Measurements from ENCODE around the gene TMEM238.
"Not testable (repeated sequence)": the region's sequence is repeated elsewhere in the genome, so short reads cannot be mapped to it uniquely, and the experiment has no call there.

TMEM238 gene, protein sequence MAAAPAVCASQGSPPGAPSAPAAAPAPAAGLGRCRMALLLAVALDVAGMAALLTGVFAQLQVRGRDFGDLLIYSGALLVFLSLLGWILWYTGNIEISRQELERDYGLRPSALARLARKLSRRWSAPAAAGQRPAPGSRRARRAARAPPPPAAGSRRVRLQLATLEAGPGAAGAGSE

DNA sequence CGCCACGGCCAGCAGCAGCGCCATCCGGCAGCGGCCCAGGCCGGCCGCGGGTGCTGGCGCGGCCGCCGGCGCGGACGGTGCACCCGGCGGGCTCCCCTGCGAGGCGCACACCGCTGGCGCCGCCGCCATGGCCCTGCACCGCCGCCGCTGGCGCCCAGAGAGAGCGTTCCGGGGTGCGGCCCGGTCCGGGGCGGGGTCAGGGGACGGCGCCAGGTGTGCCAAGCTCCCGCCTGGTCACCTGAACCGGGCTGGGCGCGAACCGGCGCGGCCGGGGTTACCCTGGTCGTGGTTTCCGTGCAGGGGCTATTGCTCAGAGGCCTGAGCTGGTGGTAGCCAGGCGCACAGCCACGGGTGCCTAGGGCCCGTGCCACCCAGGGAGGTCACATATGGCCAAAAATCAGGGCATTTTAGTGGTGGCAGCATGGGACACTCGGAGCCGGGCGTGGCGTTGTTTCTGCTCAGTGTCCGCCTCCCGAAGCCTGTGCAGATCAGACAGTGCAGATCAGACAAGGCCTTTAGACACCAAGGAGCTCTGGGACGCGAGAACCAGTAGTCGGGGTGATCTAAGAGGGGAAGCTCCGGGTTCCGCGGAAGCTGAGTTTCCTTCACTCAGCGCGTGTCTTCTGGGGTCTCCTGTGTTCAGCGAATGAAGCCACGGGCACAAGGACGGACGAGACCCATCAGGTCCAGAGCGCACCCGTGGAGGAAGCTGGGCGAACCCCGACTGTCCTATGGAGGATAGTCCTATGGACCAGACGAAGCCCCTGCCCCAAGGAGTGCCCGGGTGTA lies at the start of gene TMEM238:
TSS of gene TMEM238 (minus strand) at position 162 of the 789 bp plus-strand sequence. CDS start at position 129, 33 bp downstream.
- DNase-seq, result peak; percentile 44

DNA sequence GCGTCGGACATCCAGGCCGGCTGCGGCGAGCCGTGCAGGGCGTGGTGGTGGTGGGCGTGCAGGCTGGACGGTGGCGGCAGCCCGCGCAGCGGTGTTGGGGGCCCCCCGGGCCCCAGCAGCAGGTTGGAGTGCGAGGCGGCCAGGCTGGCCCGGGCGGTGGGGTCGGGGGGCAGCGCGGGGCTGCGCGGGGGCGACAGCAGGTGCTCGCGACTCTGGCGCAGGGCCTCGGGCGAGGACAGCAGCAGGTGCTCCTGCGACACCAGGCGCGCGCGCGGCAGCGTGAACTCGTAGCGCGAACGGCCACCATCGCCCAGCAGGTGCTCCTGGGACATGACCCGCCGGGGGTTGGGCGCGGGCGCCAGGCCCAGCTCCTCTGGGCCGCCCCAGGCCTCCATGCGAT lies 49.2 kb upstream of the TMEM238 start:
- no peak for DNase-seq

DNA sequence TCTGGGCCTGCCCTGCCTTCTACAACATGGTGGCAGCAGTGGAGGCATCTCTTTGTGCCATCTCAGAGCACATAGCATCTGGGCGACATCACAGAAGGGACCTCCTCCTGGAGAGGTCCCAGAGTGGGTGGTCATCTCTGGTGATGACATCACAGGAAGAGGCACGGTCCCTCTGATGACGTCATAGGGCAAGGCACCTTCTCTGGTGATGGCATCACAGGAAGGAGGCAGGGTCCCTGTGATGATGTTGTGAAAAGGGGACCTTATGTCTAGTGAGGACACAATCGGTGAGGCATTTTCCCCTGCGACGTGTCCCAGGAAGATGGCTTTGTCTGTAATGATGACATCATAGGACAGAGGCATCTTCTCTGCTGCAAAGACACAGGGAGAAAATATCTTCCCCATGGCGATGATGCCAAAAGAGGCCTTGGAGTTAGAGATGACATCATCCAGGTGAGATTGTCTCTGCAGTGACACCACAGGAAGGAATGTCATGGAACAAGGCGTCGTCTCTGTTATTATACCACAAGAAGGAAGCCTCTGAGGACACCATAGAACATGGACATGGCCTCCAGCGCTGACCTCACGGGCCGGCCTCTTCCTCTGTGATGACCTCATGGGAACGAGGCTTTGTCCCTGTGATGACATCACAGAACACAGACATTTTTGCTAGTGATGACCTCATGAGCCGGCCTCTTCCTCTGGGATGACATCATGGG lies 48.3 kb upstream of the TMEM238 start:
- no peak for DNase-seq

DNA sequence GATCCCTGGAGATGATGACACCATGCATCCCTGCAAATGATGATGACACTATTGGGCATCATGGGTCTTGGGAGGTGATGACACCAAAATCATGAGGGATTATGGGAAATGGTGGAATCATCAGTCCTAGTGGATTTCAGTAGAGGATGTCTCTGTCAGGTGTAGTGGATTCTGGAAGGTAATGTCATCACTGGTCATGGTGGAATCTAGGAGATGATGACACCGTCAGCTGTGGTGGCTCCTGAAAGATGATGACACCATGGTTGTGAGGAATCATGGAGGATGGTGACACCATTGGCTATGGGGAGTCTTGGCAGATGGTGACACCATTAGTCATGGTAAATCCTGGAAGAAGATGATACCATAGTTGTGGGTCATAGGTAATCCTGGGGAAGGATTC lies 47.1 kb upstream of the TMEM238 start:
- no peak for DNase-seq

DNA sequence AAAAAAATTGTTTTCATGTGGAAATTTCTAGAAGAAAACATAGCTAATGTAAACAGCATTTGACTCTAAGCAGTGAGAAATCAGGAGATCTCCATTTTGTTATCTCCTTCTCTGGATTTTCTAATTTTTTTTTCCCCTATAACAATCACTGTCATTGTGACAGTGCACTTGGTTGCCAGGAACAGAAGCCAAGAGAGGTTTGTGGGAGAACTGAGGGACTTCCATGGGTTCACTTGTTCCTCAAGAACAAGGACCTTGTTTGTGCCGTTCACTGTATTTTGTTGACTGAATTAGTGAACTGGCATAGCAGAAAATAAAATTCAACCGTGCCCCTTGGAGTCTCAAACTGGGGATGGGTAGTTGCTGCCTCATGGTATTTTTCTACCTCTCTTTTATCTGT lies 42.0 kb upstream of the TMEM238 start:
- DNase-seq, result no peak

DNA sequence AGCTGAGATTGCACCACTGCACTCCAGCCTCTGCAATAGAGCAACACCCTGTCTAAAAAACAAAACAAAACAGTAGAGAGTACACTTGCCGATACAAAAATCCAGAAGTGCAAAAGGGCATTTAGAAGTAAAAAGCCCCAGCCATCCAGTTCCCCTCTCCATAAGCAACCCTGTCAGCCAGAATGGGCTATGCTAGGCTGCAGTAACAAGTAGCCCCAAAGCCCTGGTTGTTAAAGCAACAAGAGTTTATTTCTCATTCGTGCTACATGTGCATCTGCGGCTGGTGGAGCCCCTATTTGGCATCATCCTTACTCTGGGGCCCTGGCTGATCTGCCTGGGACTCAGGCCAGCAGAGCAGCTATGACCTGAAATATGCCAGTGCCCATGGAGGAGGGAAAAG lies 40.4 kb upstream of the TMEM238 start:
- DNase-seq, result no peak

DNA sequence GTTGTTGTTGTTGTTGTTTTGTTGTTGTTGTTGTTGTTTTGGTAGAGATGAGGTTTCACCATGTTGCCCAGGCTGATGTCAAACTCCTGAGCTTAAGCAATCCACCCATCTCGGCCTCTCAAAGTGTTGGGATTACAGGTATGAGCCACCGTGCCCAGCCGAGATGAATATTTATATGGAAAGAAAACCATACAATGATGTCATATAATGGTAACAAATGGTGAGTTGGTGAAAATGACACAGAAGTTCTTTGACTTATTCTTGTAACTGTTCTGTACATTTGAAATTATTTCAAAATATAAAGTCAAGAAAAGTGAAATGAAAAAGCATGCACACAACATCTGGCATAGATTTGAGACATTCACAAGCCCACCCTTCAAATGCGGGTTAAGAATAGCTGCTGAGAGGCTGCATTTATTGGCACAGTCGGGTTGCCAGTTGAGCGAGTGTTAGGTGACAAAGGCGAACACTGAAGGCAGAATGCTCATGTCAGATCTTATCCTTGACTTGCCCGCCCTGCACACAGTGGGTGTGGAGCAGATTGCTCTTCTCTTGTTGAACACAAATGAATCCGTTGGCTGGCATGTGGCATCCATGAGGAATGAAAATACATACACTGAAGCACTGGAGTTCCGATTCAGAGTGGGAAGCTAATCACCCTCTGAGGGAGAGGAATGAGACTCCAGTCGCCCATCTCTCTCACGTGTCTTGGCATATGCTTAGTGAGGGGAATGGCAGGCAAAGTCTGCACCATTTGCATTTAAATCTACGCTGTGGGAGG lies 39.3 kb upstream of the TMEM238 start:
- DNase-seq, result no peak

DNA sequence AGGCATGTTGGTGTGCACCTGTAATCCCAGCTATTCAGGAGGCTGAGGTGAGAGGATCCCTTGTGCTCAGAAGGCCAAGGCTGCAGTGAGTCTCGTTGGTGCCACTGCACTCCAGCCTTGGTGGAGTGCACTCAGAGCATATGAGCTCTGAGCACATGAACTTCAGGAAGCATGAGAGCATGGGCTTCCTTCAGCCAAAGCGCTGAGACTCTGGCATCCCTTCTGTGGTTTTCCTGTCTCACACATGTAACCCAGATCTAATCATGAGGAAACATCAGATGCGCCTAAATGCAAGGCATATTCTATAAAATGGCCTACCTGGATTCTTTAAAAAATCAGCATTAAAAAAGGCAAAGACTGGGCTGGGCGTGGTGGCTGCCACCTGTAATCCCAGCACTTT lies 37.2 kb upstream of the TMEM238 start:
- DNase-seq, result not testable (repeated sequence)

DNA sequence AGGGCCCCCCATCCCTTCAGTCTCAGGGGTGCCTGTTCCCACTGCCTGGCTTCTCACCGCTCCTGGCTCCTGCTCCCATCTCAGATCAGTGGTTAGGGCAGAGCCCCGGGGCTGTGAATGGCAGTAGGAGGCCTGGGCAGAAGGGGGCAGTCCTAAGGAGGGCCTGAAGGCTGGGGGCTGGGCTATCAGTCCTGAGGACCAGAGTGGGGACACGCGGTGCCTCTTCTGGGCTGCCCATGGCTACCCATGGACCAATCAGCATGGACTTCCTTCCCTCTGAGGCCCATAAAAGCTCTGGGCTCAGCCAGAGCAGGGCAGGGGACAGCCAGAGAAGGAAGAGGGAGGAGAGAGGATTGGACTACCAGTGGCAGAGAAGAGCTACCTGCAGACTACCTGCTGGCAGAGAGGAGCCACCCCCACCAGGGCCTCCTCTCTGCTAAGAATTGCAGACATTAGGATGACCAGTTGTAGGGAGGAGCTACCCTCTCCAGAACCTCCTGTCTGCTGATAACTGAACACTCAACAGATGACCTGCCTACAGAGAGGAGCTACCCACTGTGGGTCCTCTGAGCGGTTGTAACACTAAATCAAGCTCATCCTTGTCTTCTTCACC lies 35.6 kb upstream of the TMEM238 start:
- no peak for DNase-seq

DNA sequence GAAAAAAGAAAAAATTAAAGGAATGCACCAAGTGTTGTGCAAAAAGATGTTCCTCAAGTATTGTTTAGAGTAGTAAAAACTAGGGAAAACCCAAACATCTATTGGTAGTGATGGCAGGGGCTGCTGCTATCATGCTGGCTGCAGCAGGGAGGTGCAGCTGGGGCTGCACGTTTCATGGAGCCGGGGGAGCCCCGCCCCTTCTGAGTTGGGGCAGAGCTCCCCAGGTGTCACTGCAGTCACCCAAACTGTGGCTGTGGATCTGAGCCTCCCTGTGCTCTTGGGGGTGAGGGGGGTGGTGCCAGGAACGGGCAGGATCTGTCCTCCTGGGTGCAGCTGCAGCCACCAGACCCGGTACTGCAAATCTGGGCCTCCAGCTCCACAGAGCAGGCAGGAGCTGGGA lies 35.0 kb upstream of the TMEM238 start:
- DNase-seq, result no peak

DNA sequence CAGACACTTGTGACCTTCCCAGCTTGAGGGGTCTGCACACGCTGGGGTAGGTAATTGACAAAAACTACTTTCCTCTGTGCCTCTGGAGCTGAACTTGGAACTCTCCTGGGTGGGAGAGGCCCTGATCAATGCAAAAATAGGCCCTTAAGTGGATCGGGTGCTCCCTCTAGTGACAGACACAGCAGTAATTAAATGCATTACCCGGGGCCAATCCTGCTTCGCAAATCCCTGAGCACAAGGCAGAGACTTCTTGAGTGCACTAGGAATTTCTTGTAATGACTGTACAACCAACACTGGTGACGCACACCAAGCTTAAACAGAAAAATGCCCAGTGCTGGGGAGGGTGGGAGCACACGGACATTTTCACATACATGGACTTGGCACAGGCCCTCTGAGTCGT lies 34.1 kb upstream of the TMEM238 start:
- peak; percentile 62 for DNase-seq

DNA sequence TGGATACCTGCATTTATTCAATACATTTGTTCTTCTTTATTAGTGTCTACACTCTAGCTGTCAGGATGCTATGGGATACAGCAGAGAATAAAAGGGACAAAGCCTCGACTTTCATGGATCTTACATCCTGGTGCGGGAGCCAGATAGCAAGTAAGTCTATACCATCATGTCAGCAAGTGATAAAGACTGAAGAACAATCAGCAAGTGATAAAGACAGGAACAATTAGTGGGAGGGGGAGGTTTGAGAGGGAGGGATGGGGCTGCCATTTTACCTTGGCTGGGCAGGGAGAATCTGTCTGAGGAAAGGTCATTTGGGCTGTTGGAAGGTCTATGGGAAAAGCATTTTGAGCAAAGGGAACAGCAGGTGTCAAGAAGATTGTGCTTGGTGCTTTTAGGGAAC lies 26.1 kb upstream of the TMEM238 start:
- no peak for DNase-seq

DNA sequence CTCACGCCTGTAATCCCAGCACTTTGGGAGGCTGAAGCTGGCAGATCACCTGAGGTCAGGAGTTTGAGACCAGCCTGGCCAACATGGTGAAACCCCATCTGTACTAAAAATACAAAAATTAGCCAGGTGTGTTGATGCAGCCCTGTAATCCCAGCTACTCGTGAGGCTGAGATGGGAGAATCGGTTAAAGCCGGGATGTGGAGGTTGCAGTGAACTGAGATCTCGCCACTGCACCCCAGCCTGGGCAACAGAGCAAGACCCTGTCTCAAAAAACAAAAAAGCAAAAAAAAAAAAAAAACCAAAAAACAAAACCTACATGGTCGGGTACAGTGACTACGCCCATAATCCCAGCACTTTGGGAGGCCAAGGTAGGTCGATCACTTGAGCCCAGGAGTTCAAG lies 25.1 kb upstream of the TMEM238 start:
- DNase-seq, result not testable (repeated sequence)

DNA sequence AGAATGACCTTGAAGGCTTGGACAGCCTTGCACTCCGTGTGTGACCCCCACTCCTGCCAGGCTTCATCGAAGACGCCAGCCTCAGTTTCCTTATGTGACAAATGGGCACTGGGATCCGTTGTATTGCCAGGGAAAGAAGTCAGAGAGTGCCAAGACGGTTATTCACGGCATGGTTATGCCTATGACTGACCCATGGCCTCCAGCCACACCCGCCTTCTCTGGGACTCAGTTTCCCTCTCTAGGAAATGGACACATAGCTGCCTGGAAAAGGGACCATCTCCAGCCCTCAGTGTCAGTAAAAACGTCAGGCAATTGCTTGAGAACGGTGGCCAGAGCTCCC lies 24.4 kb upstream of the TMEM238 start:
- DNase-seq, result no peak

DNA sequence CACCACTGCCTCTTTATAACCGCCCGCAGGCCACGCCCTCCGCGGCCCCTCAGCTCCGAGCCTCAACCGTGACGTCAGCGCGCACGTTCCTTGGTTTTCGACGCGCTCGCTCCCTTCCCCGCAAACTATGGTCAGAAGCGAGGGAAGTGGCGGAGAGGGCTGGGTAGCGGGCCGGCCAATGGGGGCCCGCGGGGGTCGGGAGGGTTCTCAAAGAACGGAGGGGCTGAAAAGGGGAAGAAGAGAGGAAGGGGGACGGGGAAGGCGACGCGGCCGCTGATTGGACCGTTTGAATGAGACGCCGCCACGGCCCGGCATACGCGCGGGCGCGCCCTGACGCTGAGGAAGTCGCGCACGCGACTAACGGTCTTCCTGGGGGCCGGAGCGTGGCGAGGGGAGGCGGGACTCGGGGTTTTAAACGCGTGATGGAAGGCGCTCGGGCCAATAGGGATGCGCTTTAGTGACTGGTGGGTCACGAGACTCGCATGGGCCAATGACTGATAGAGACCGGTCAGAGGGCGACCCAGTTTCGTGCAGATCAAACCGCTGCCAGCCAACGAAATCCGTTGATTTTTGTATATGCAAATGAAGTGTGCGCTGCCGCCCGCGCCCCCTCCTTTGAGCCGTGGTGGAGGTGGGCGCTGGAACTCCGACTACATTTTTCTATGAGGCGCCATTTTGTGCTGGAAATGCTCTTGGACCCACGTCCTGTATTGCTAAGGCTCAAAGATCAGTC lies 23.9 kb upstream of the TMEM238 start:
- peak; percentile 97 for DNase-seq

DNA sequence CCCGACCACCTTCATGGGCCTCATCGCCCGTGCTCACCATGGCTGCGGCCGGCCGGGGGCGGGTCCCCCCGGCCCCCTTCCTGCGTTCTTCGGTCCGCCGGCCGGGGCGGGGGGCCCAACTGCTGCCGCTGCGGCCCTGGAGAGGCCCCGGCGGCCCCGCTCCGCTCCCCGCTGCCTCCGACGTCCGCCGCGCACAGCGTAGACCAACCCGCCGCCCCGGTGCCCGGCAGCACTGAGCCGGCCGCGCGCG lies 23.4 kb upstream of the TMEM238 start, which contains the start of gene UBE2S:
TSS of gene UBE2S (minus strand) at position 239 of the 250 bp plus-strand sequence. CDS start at position 40, 199 bp downstream.
- DNase-seq, result not testable (repeated sequence)

DNA sequence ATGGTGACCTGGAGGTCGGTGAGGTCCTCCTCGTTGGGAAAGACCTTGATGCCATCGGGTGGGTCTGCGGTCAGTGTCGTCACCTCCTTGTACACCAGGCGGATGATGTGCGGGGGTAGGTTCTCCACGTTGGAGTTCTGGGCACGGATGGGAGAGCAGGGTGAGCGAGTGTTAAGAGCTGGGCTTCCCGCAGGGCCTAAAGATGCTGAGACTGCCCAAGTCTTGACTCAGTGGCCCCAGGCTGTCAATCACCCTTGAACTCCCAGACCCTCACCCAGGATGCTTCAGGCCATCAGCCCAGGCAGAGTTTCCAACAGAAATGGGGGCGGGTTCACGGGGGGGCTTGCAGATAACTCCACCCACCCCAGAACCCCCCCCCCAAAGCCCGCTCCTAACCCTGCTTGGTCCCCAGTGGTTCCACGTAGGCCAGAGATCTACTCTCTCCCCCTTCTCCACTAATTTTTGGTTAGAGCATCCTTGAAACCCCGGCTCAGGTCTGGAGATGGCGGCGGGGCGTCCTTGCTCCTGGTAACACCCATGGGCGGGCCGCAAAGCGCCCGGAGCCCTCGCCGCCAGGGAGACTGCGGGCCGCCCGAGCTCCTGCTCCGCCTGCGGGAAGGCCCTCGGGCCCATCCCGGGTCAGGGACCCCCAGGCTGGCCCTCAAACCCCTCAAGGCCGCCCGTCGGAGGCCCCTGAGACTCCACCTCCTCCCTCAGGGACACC lies 22.9 kb upstream of the TMEM238 start:
- peak; percentile 32 for DNase-seq

DNA sequence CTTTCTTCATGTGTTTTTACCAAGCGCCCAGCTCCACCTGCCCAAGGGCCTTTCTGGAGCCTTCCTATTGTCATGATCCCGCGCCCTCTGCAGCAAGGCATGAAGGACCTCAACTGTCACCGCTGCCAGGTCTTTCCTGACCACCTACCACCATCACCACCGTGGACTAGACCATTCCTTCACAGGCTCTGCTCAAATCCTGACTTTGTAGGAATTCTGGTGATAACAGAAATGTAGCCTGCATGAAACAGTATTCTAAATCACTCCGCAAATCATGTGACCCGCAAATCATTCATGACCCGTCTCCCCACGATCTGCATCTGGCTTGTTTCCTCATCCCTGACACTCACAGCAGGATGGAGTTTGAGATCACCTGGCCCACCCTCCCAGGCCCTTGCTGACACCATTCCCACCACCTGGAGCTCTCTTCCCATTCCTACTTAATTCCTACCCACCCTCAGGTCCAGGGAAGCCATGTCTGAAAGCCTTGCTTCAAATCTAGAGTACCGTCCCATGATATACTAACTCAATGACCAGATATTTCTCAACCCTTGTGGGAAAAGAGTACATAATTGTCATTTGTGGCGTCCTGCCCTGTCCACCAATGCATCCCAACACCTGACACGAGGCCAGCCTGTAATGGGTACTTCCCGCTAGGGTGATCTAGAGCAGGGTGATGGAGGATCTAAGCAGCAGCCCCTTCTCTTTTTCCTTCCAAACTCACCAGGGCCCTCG lies 22.2 kb upstream of the TMEM238 start:
- no peak for DNase-seq

DNA sequence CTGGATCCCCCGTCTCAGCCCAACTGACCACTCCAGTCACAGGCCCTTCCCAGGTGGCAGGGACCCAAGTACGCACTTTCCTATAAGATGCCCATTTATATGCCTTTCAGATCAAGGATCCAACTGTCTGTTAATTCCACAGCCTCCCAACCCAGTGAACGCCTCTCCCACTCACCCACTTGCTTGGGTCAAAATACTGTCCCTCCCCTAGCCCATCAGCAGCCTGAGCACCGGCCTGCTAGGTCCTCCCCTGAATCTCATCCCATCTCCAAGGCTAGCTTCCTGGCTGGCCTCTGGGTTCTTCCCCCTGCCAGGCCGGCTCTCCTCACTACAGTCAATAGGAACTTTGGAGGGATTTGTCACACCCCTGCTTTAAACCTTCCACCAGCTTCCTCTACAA lies 21.5 kb upstream of the TMEM238 start:
- DNase-seq, result no peak

DNA sequence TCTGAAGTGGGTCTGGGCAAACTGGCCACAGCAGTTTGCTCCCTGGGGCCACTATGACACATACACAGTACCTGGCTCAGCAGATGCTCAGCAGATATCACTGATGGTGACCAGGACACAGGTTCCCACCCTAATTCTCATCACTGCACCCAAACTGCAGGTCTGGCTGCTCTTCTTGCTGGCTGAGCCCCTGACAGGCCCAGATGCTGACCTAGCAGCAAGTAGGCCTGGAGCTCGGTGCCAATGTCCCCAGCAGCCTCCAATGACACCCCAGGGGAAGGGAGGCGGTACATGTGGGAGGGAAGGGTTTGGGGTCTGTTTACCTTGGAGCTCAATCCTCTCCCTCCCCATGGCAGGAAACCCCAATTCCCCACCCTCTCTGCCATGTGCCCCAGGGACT lies 18.4 kb upstream of the TMEM238 start:
- DNase-seq, result no peak

DNA sequence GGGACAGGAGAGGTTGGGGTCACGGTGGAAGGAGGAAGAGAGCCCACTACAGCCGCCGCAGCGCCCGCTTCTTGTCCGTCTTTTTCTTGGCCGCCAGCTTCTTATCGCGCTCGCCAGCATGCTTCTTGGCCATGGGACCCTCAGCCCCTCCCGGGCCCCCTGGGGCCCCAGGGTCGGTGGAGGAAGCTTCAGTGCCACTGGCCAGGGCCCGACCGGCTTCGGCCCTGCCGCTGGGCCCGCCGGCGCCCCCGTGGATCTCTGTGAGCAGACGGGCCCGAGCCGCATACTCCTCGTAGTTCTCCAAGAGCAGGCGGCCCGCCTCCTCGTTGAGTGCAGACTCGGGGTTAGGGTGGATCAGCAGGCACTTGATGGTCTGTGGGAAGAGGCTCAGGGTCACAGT lies 17.3 kb upstream of the TMEM238 start:
- DNase-seq, result not testable (repeated sequence)
